AG10803 (cell line): Measurements from ENCODE around the gene INPP4A.
A peak's percentile ranks its signal among the peaks of the same experiment; 100 is the strongest.

Source experiments
- DNase-seq: peaks from one replicate; pipeline ENCODE4 v3.0.0; 2010; ENCODE audit warnings: low read depth
- H3K4me3 ChIP-seq: 2 replicates; pipeline ENCODE4 v1.5.1; 2011; ENCODE audit warnings: mild to moderate bottlenecking, low read length, control low read depth
- TF ChIP-seq, protein P1 (sequence below): conservative IDR thresholded peaks from 2 replicates; pipeline ENCODE4 v1.5.1; 2011; ENCODE audit warnings: mild to moderate bottlenecking, low read length, control low read depth, inconsistent platforms

INPP4A gene

GRCh38 chr2:98568161-98568956 is 123.7 kb downstream of the INPP4A start:
- TF ChIP-seq, protein P1, sequence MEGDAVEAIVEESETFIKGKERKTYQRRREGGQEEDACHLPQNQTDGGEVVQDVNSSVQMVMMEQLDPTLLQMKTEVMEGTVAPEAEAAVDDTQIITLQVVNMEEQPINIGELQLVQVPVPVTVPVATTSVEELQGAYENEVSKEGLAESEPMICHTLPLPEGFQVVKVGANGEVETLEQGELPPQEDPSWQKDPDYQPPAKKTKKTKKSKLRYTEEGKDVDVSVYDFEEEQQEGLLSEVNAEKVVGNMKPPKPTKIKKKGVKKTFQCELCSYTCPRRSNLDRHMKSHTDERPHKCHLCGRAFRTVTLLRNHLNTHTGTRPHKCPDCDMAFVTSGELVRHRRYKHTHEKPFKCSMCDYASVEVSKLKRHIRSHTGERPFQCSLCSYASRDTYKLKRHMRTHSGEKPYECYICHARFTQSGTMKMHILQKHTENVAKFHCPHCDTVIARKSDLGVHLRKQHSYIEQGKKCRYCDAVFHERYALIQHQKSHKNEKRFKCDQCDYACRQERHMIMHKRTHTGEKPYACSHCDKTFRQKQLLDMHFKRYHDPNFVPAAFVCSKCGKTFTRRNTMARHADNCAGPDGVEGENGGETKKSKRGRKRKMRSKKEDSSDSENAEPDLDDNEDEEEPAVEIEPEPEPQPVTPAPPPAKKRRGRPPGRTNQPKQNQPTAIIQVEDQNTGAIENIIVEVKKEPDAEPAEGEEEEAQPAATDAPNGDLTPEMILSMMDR = no peak
- H3K4me3 ChIP-seq = no peak overlapping the region

DNA sequence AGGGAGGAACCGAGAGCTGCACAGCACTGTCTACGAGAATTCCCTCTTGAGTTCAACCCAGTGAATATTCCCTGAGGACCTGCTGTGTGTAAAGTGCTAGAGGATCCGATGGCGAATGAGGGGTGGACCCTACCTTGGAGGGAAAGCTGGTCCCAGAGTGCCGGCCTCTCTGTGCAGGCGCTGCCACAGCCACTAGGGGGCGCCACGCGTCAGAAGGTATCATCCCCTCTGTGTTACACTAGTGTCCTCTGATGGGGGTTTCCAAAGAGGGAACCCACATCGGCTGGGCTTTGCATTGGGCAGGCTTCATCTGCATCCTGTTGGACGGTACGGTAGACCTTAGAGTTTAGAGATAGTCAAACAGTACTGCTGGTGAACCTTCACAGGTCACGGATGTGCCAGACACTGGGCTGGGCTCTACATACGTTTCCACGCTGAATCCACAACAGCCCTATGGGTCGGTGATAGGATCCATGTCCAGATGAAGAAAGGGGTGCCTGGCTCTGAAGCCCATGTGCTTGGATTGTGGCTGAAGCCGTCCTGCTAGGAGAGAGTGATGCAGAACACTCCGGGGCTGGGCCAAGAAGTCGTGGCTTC is 124.6 kb downstream of the INPP4A start:
- TF ChIP-seq, protein P1 = peak; percentile 71
- DNase-seq = no peak

More at GRCh38 chr2:98568161-98568956, 123.7 kb downstream of the INPP4A start:
- peak; percentile 43 for DNase-seq

GRCh38 chr2:98569915-98570314 is 125.3 kb downstream of the INPP4A start:
- TF ChIP-seq, protein P1 = no peak
- DNase-seq = no peak
- no peak overlapping the region for H3K4me3 ChIP-seq

More for the DNA sequence above, 124.6 kb downstream of the INPP4A start:
- no peak overlapping the region for H3K4me3 ChIP-seq

- DNase-seq = no peak
- no peak overlapping the region for H3K4me3 ChIP-seq
- TF ChIP-seq, protein P1 = no peak
These were observed 125.7 kb downstream of the INPP4A start for GRCh38 chr2:98570356-98570755.

GRCh38 chr2:98571121-98571701 is 126.6 kb downstream of the INPP4A start:
- TF ChIP-seq, protein P1 = no peak
- no peak overlapping the region for H3K4me3 ChIP-seq
- DNase-seq = no peak

- TF ChIP-seq, protein P1 = no peak
- DNase-seq = no peak
These were observed 127.1 kb downstream of the INPP4A start for GRCh38 chr2:98571796-98572195.

More at GRCh38 chr2:98571796-98572195, 127.1 kb downstream of the INPP4A start:
- no peak overlapping the region for H3K4me3 ChIP-seq
